HG03066 (cell line): ENCODE data around the gene TRABD2B.

Experiments
- ATAC-seq: cut with Tn5 transposase; IDR thresholded peaks from one replicate; pipeline ENCODE4 v1.9.1; 2021; ENCODE audit warnings: low read depth; ENCODE audit not compliant: unreplicated experiment

The TRABD2B gene

DNA sequence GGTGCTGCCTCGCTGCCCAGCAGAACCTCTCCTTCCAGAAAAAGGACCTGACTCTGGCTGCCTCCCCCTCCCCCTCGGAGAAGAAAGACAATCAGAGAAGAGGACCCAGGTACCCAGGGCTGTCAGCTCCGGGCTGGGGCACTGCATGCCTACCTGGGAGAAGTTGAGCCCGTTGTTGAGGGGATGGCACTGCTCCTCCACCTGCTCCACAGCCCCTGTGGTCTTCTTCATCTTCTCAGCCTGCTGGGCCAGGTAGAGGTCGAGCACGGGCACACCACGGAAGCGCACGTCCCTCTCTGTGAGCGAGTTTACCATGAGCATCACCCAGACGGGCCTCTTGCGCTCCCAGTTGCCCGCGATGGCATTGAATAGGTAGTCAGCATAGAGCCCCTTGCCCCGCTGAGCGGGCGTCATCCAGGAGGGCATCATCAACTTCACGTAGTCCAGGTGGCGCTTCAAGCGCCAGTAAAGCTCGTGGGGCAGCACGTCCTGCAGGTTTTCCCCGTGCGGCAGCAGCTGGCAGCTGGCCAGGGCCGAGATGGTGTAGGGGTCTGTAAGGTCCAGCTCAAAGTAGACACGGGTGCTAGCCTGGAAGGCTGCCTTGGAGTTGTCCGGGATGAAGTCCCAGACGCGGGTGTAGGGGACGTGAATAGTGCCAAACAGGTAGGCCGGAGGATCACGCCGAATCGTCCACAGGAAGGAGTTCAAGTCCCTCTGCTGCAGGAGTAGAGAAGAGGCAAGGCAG, 3.1 kb downstream of the TRABD2B start:
- no peak for ATAC-seq

GRCh38 chr1:47993416-47993740, 3.8 kb downstream of the TRABD2B start:
- ATAC-seq = no peak

GRCh38 chr1:47992720-47993415, 4.3 kb downstream of the TRABD2B start:
- ATAC-seq = no peak

GRCh38 chr1:47991673-47992072, 5.5 kb downstream of the TRABD2B start:
- ATAC-seq = no peak

- no peak for ATAC-seq
These were observed 6.0 kb downstream of the TRABD2B start for GRCh38 chr1:47991187-47991586.

- ATAC-seq = no peak
These were observed 6.9 kb downstream of the TRABD2B start for GRCh38 chr1:47990286-47990685.

- no peak for ATAC-seq
These were observed 9.6 kb downstream of the TRABD2B start for GRCh38 chr1:47987601-47988000.

DNA sequence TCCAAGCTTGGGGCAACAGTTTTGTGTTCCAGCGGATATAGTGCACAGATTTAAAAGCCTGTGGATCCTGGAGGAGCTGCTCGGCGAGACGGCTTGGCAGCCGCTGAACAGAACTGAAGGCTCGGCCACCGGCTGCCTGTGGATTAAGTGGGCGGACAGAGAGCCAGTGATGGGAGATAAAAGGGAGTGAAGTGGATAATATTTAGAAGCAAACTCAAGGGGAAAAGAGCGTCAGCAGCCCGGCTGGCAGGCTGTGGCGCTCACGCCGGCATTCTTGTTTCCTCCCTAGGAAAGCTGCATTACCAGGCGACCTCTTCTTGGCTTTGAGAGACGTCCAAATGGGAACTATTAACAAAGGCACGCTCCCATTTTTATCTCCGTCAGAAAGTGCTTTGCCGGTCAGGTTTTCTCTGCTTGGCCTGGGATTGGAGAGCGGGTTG, 10.4 kb downstream of the TRABD2B start:
- no peak for ATAC-seq

DNA sequence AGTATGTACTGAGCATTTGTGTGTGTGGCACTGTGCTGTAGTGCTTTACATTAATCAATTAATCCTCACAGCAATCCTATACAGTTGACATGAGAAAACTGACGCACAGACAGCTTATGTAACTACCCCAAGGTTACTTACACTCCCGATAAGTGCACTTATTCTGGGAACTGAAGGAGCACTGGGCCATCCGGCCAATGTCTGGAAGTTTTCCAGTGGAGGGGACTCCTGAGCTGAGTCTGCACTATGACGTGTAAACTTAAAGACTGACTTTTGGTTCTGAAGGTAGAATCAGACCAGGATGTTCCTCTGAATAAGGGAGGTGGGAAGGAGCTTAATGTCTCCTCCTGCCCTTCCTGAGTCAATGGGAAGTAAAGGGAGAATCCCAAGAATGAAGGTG, 12.2 kb downstream of the TRABD2B start:
- no peak for ATAC-seq

GRCh38 chr1:47984175-47984789, 12.9 kb downstream of the TRABD2B start:
- ATAC-seq = no peak

DNA sequence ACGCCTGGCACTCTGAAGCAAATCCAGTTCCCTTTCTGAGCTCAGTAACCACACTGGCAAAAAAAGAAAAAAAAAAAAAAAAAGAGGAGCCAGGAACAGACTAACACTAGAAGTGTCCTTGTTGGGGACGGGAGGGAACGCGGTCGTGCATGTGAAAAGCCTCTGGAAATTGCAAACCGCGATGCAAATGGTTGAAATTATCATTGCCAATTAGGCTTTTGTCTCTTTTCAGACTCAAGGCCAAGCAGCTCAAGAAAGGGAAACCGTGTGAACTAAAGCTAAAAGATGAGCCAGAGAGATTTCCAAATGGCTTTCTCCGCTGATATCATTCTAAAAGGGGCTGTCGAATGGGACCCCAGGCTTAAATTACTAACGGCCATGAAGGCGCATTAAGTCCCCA, 13.5 kb downstream of the TRABD2B start:
- no peak for ATAC-seq

- no peak for ATAC-seq
These were observed 15.4 kb downstream of the TRABD2B start for GRCh38 chr1:47981667-47982350.

- no peak for ATAC-seq
These were observed 16.7 kb downstream of the TRABD2B start for GRCh38 chr1:47980501-47980900.

- no peak for ATAC-seq
These were observed 17.5 kb downstream of the TRABD2B start for GRCh38 chr1:47979724-47980123.

DNA sequence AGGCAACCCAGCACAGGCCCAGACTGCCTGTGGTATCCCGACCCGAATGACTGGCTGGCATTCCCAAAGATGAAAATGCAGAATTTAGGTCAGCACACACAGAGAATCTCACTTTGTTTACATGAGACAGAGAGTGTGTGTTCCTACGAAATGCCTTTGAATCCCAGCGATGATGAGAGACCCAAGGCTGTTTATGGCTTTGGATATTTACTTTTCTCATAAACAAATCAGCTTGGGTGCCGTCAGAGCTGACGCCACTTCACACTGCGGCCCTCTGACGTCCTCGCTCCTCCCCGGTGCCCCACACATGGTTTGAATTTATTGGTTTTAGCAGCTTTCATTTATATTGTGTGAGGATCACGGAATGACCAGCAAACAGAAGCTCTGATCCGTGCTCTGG, 18.7 kb downstream of the TRABD2B start:
- ATAC-seq = no peak

DNA sequence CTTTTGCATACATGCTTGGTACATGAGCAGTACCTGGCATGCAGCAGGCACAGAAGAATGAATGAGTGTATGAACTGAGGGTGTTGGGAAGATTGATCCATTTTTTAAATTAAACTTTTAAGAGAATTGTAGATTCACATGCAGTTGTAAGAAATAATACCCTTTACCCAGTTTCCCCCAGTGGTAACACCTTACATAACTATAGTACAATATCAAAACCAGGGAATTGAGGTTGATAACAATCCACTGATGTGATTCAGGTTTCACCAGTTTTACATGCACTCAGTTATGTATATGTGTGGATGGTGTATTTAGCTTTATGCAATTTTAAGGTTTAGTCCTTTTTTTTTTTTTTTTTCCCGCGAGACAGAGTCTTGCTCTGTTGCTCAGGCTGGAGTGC, 20.5 kb downstream of the TRABD2B start:
- no peak for ATAC-seq

GRCh38 chr1:47976267-47976666, 20.9 kb downstream of the TRABD2B start:
- no peak for ATAC-seq

DNA sequence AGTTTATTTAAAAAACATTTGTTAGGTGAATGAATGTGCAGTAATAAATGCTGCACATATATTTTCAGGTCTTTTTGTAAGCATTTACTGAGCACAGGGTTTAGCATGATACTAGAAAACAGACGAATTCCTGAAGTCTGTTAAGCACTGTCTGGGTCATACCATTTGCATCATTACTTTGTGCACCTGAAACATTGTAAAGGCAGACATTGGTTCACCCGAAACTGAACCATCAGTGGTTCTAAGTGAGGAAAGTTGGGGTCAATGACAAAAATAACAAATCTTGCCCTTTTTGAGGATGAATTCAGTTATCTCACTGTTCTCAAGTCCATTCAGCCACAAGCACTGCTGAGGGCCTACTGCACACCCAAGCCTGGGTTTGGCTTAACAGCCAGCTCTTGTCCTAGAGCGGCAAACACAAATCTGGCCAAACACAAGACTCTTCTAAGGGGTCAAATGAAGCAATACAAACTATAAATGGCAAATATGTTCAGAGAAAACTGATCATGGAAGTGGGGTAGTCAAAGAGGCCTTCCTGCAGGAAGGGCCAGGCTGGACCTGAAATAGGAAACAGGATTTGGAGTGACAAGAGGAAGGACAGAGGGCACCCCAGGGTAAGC, 21.8 kb downstream of the TRABD2B start:
- no peak for ATAC-seq

DNA sequence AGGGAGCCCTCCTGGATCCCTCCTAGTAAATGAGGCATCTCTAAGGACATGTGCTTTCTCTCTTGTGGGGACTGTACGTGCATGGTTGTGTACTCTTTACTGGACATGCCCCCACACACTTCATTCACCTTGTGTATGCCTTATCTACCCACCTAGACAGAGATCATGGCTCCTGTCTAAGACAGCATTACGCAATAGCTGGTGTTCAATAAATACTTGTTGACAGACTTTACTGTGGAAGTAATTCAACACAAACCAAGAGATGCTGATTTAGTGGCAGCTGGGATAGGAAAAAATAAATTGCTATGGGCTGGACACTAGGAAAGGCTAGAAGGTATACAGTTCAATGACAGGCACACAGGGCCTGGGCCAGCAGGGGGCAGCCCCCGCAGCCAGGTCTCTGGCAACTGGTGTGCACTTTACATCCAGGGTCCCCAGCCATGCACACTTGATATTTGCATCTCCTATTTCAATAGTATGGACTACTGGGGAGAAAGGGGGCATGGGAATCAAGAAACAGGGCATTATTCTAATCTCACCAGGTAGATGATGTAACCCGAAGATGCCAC, 24.2 kb downstream of the TRABD2B start:
- ATAC-seq = no peak

GRCh38 chr1:47971385-47972160, 25.6 kb downstream of the TRABD2B start:
- no peak for ATAC-seq
